Heart left ventricle (tissue), 16 donors: Measurements from ENCODE around the gene OR51A2. TPM values are rescaled to one million over a fixed set of nuclear protein-coding genes. Genes with fewer than 3 reads are reported as not detected.
"Not testable (repeated sequence)": the region's sequence is repeated elsewhere in the genome, so short reads cannot be mapped to it uniquely, and the experiment has no call there.

Source experiments
- ATAC-seq, 4 donors: fragments of 200-7000 bp; cut with Tn5 transposase; one replicate each; pipeline ENCODE4 v1.9.1; 2020 to 2022; ENCODE audit warnings: moderate library complexity in 4 of 4, mild to moderate bottlenecking in 3 of 4, moderate number of reproducible peaks in 1 of 4
- DNase-seq, 5 donors: peaks; one replicate each; pipeline ENCODE4 v3.0.0-alpha.2; 2020
- H3K27ac ChIP-seq, 12 donors: fragments of 200-600 bp; sonication (generic) in 4 of 12; one replicate each; pipeline versions ENCODE4 v1.5.0 to v1.8.0; 2016 to 2022; ENCODE audit warnings: mild to moderate bottlenecking in 2 of 12
- H3K27me3 ChIP-seq, 9 donors: fragments of 200-600 bp; sonication (generic) in 2 of 9; one replicate each; pipeline versions ENCODE4 v1.5.1 to v1.8.0; 2016 to 2022; ENCODE audit warnings: mild to moderate bottlenecking in 3 of 9
- H3K36me3 ChIP-seq, 9 donors: fragments of 200-600 bp; sonication (generic) in 2 of 9; one replicate each; pipeline versions ENCODE4 v1.5.0 to v1.8.0; 2018 to 2022; ENCODE audit warnings: mild to moderate bottlenecking in 2 of 9
- H3K4me1 ChIP-seq, 12 donors: fragments of 200-600 bp; sonication (generic) in 4 of 12; one replicate each; pipeline versions ENCODE4 v1.5.0 to v1.8.0; 2016 to 2022; ENCODE audit warnings: mild to moderate bottlenecking in 3 of 12
- H3K4me3 ChIP-seq, 12 donors: fragments of 200-600 bp; sonication (generic) in 4 of 12; one replicate each; pipeline versions ENCODE4 v1.5.0 to v1.8.0; 2017 to 2022; ENCODE audit warnings: mild to moderate bottlenecking in 9 of 12, moderate library complexity in 4 of 12
- H3K9me3 ChIP-seq, 12 donors: fragments of 200-600 bp; sonication (generic) in 4 of 12; one replicate each; pipeline versions ENCODE4 v1.5.0 to v1.8.0; 2016 to 2022; ENCODE audit warnings: mild to moderate bottlenecking in 1 of 12
- CTCF ChIP-seq, 12 donors: fragments of 200-600 bp; sonication (generic) in 4 of 12; IDR thresholded peaks; one replicate each; pipeline versions ENCODE4 v1.5.0 to v1.8.0; 2018 to 2022; ENCODE audit warnings: antibody characterized with exemption in 12 of 12, mild to moderate bottlenecking in 5 of 12
- POLR2A ChIP-seq, 2 donors: fragments of 450-650 bp; IDR thresholded peaks; one replicate each; pipeline ENCODE4 v1.6.1; 2017; ENCODE audit warnings: antibody characterized with exemption in 2 of 2, mild to moderate bottlenecking in 2 of 2, moderate library complexity in 2 of 2
- WGBS, 4 donors: extraction: QIAGEN DNeasy Blood & Tissue Kit in 2 of 4; methylation state at CpG; one replicate each; pipeline versions ENCODE4 v1.1.5 to v1.1.7; 2013 to 2018; 5-methylcytosine and 5-hydroxymethylcytosine counted together
- intact Hi-C, 10 donors: fragments of 100-400 bp; cut with DNase I; formaldehyde crosslinking; loops; one replicate each; pipeline versions ENCODE4 v1.11.1 to v1.14.2; 2022
- long read RNA-seq, 3 donors: library from polyadenylated mRNA; unstranded; transcript quantifications; one replicate each; pipeline ENCODE4 v2.0.0, GENCODE V29; 2020 to 2021
- polyA plus RNA-seq, 2 donors: library from polyadenylated mRNA; stranded (reverse); fragments of 200-250 nt; gene quantifications; one replicate each; pipeline ENCODE4 v1.2.3, GENCODE V29; 2013
- total RNA-seq, 9 donors: library from RNA; depleted of rRNA in 2 of 9; stranded (reverse); fragments of >200 nt in 2 of 9; fragmentation: NEBNext Ultra II Directional in 3 of 9; extraction: Animal tissue kit (Norgen Biotek cat#: 25700) in 3 of 9; gene quantifications; one replicate each; pipeline versions ENCODE4 v1.1.0 to v1.2.4, GENCODE V29; 2016 to 2023
- donor health status: ischemic (EF 13 %, LVEDD 7.1; RV severe dilation, severe dysfunction).
- donor health status: healthy with polysubstance abuse.
- donor health status: DM: no; HTN: yes; CAD: no.
- donor health status: DM: no; HTN: no; CAD: no.
- donor health status: ischemic (EF 25% LVEDD 6.9; RV normal size, moderate dysfunction).
- donor health status: ischemic (EF 25% LVEDD 5.7; RV mildly dilated, moderate dysfunction).
- donor health status: healthy.
- donor health status: DM: yes; HTN: yes; CAD: no.
- donor health status: ischemic (EF 35%, LVEDD 5.7; RV mildly dilated, moderate dysfunction).
- donor health status: nonischemic (EF 11% LVEDD 7.7; RV severe dilation, severe dysfunction).
- donor health status: DM: yes; HTN: yes; CAD: no.
- donor health status: PGD.
- donor health status: ischemic (EF 29% LVEDD 5.4; RV normal size, mild dysfunction).
- donor health status: nonischemic (EF 23%, LVEDD 6.1; RV moderate dilation, normal function).

The OR51A2 gene
- total RNA-seq: not detected
- polyA plus RNA-seq: not detected
- long read RNA-seq, donor 1: 0 reads
- long read RNA-seq, donor 2: 0 reads
- long read RNA-seq, donor 3: 0 reads

GRCh38 chr11:4955613-4956012, at the start of gene OR51A2:
Gene OR51A2, minus strand, starts transcription at chr11:4955713. Its CDS starts 0 bp downstream, at chr11:4955713.
- H3K4me3 ChIP-seq, H3K36me3 ChIP-seq, H3K27me3 ChIP-seq, H3K9me3 ChIP-seq, H3K4me1 ChIP-seq, intact Hi-C loops, H3K27ac ChIP-seq, ATAC-seq, DNase-seq: not testable (repeated sequence)
- 58 to 74% (median 63%) methylated on average over 2 of the region's 2 CpGs for WGBS, 4 donors

GRCh38 chr11:5004424-5005274, 49.1 kb upstream of the OR51A2 start:
- peaks cover 0 to 5% (median 0%) of the 10 kb centered on the region in 9 donors for H3K27me3 ChIP-seq
- H3K4me1 ChIP-seq: no peaks in the 10 kb centered on the region
- H3K9me3 ChIP-seq: no peaks in the 10 kb centered on the region
- intact Hi-C loops: loop anchor here (1.0 to 10.0 kb wide), 9 partner anchors 367 to 822 kb away; partner anchors contain the start of gene OR51D1 (in 9 of the 10)
- WGBS, 4 donors: 24 to 39% (median 31%) methylated on average over 6 of the region's 6 CpGs
- peak in 1 of 4 donors; percentile 58 for ATAC-seq
- peak; percentile 40 to 68 (median 55) for TF ChIP-seq CTCF (IDR thresholded peaks at IDR 0.05)
- no peak for TF ChIP-seq POLR2A (IDR thresholded peaks at IDR 0.05)
- no peak overlapping the region for H3K4me3 ChIP-seq
- peak in 4 of 5 donors; percentile 35 to 58 (median 40) for DNase-seq
- no peaks in the 10 kb centered on the region for H3K36me3 ChIP-seq
- no peak overlapping the region for H3K27ac ChIP-seq

GRCh38 chr11:4994551-4994950, 39.0 kb upstream of the OR51A2 start, which contains the start of gene OR51L1:
Gene OR51L1, plus strand, starts transcription at chr11:4994851. Its CDS starts 4,132 bp downstream, at chr11:4998983.
- no peak within 1 kb of the TSS for H3K27ac ChIP-seq
- WGBS, 4 donors: 78 to 86% (median 80%) methylated on average over 2 of the region's 2 CpGs
- ATAC-seq (no peak), DNase-seq (no peak)
- intact Hi-C loops: no loop called here
- H3K27me3 ChIP-seq: peaks cover 0 to 3% (median 0%) of the 10 kb centered on the region in 9 donors
- H3K9me3 ChIP-seq: no peaks in the 10 kb centered on the region
- no peaks in the 10 kb centered on the region for H3K4me1 ChIP-seq
- H3K36me3 ChIP-seq: no peaks in the 10 kb centered on the region
- TF ChIP-seq POLR2A (IDR thresholded peaks at IDR 0.05) (no peak), CTCF (IDR thresholded peaks at IDR 0.05) (no peak)
- no peak within 1 kb of the TSS for H3K4me3 ChIP-seq

GRCh38 chr11:4991060-4991459, 35.5 kb upstream of the OR51A2 start:
- 21 to 62% (median 43%) methylated on average over 1 of the region's 1 CpG for WGBS, 4 donors
- Histone ChIP-seq H3K4me3 (no peak overlapping the region), H3K27ac (no peak overlapping the region), H3K4me1 (no peaks in the 10 kb centered on the region), H3K27me3 (peaks cover 0 to 3% (median 0%) of the 10 kb centered on the region in 9 donors), H3K36me3 (no peaks in the 10 kb centered on the region), H3K9me3 (no peaks in the 10 kb centered on the region)
- TF ChIP-seq POLR2A (IDR thresholded peaks at IDR 0.05) (no peak), CTCF (IDR thresholded peaks at IDR 0.05) (peak in 2 of 12 donors; percentile 8)
- DNase-seq (no peak), ATAC-seq (no peak)
- intact Hi-C loops: no loop called here
